HG02798 (cell line): Measurements from ENCODE around the gene TMEM178A.

Experiments
- ATAC-seq: cut with Tn5 transposase; IDR thresholded peaks from one replicate; pipeline ENCODE4 v1.9.1; 2021; ENCODE audit warnings: mild to moderate bottlenecking; ENCODE audit not compliant: unreplicated experiment, poor library complexity

Gene TMEM178A

GRCh38 chr2:39706945-39707344, 41.2 kb downstream of the TMEM178A start:
- ATAC-seq: no peak

- no peak for ATAC-seq
Measured at GRCh38 chr2:39708003-39708402, 42.3 kb downstream of the TMEM178A start.

DNA sequence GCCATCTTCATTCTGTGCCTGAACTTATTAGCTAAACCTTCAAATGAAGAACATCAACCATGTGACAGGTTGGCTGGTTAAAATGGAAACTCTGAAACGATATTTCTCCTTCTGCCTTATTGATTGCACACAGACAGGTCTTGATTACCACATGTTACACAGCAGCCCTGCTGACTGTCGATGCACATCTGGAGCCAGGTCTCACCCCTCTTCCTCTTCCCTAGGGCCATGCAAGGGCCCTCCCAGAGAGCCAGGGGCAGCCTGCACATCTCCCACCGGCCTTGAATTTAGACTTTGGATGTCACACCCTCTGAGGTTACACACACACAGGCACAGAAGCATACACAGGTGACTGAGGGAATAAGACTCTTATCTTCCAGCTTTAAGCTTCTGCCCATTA, 45.1 kb downstream of the TMEM178A start:
- no peak for ATAC-seq

- no peak for ATAC-seq
Measured at GRCh38 chr2:39712953-39713352, 47.2 kb downstream of the TMEM178A start.

DNA sequence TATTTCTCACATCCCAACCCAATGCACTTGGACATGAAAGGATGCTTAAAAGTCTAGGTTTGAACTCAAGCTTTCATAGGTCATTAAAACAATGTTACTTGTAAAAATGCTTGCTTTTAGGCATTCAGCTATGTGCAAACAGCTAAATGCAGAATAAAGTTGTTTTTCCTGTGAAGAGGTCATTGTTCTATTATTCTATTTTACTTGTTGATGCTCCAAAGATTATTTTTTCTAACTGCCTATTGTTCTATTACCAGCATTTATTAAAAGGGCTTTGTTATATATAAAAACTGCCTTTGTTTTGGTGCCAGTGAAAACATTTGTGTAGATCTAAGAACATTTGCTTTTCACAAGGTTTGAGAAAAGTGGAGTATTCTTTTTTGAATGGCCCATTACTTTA, 49.4 kb downstream of the TMEM178A start:
- ATAC-seq: no peak

- ATAC-seq: no peak
Measured at GRCh38 chr2:39715822-39716221, 50.1 kb downstream of the TMEM178A start.

DNA sequence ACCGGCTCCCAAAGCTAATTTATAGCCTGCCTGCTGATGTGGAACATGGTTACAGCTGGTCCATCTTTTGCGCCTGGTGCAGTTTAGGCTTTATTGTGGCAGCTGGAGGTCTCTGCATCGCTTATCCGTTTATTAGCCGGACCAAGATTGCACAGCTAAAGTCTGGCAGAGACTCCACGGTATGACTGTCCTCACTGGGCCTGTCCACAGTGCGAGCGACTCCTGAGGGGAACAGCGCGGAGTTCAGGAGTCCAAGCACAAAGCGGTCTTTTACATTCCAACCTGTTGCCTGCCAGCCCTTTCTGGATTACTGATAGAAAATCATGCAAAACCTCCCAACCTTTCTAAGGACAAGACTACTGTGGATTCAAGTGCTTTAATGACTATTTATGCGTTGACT, 51.4 kb downstream of the TMEM178A start:
- no peak for ATAC-seq

GRCh38 chr2:39718483-39718882, 52.8 kb downstream of the TMEM178A start:
- no peak for ATAC-seq

- no peak for ATAC-seq
Measured at GRCh38 chr2:39719317-39719716, 53.6 kb downstream of the TMEM178A start.

- no peak for ATAC-seq
Measured at GRCh38 chr2:39720970-39721369, 55.3 kb downstream of the TMEM178A start.

DNA sequence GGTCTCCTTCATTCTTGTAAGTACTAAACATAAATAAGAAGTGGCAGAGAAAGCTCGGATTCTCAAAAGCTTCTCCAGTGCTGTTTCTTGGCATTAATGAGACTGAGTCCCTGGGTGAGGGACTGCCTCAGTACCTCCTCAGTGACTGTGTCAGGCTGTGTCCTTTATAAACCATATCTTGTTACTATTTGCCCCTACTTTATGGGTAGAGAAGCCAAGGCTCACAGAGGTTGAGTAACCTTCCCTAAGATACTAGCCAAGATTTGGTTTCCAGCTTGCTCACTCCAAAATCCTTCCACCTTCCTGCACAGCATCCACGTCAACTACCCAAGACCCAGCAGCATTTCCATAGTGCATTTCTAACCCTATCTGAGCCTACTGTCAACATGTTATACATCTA, 57.8 kb downstream of the TMEM178A start:
- ATAC-seq: no peak

DNA sequence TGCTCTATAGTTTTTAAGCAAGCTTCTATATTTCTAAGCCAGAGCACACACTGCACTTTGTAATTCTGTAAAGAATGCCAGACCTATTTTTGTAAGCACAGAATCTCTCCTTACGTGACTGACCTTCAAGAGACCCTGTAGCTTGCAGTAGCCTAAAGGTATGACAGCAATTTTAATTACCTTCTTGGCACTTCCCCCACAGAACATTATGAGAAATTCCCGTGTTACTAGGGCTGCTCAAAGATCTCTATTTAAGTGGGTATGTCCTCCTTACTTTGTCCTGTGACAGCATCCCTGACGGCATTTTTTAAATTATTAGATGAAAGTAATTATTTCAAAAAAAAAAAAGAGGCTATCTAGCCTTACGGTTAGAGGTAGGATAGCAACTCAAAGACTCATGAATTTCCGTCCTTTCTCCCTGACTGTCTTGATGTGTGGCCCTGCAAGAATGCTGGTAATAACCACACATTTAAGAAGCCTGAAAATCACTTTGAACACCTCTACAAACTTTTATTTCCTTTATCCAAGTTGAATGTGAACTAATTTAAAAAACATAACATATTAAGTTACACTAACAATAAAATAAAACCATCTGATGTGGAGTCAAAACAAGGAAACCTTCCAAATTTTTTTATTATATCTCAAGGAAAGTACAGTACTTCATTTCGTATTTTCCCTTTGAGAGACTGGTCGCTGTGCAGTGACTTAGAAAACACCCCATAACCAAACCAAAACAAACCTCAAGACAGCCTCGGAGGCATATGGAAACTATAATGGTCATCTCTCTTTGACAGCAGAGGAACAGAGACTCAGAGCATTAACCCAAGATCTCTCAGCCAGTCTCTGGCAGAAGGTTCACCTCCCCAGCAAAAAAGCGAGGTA, 58.5 kb downstream of the TMEM178A start:
- peak; percentile 38 for ATAC-seq

DNA sequence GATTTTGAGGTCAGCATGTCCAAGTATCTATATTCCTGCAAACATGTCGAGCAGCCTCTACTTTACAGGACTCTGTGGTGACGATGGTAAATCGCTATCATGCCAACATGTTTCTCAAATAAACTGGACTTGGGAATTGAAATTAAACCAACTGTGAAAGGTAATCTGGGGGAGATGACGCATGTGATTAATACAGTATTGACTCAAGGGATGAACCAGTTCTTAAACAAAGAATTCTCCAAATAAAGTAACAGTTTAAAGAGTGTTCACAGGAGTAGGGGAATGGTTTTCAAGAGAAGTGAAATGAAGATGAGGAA, 59.1 kb downstream of the TMEM178A start:
- no peak for ATAC-seq

- ATAC-seq: no peak
Measured at GRCh38 chr2:39725401-39725800, 59.7 kb downstream of the TMEM178A start.

- peak; percentile 70 for ATAC-seq
Measured at GRCh38 chr2:39728085-39728484, 62.4 kb downstream of the TMEM178A start.

DNA sequence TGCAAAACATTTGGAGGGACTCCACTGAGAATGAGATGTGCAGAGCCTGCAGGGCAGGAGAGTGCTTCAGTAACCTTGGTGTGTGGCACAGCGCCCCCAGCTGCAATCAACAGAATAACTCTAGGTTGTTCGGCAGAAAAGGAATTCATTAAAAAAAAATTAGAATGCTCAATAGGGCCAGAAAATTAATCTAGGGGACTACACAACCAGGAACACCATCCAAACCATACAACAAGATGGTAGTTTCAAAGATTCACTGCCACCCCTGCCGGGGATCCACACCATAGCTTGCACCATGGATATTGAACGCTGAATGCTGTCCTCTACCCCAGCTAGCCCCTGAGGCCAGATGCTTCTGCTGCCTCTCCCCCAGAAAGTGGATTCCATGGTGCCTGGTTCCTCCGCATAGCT, 63.2 kb downstream of the TMEM178A start:
- no peak for ATAC-seq

- no peak for ATAC-seq
Measured at GRCh38 chr2:39730276-39730675, 64.6 kb downstream of the TMEM178A start.

- ATAC-seq: peak; percentile 45
Measured at GRCh38 chr2:39730685-39731302, 65.1 kb downstream of the TMEM178A start.

- ATAC-seq: no peak
Measured at GRCh38 chr2:39731546-39731945, 65.8 kb downstream of the TMEM178A start.

GRCh38 chr2:39732482-39732881, 66.8 kb downstream of the TMEM178A start:
- ATAC-seq: no peak

DNA sequence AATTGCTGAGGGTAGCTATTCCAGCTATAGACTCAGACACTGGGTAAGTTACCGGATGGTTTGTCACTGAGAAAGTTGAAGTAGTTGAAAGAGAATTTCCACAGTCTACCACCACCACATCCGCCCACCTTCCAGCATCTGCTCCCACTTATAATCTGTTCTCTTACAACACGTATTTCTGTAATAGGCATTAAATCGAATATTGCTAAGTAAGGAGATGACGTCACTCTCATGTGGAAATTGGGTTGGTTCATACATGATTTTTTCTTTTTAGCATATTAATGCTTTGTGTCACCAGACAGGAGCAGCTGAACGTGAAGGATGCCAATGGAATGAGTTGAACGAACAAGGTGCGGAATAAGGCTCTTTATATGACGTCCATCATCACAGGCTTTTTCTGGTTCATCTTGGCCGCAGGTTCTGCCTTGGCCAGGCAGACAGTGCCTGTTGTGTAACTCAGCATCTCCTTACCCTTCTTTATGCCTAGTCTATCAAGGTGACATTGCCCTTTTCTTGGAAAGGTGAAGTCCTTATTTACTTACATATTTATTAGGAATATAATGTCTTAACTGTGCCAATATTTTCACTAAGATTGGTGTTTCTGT, 67.5 kb downstream of the TMEM178A start:
- ATAC-seq: no peak

GRCh38 chr2:39734445-39734844, 68.7 kb downstream of the TMEM178A start:
- no peak for ATAC-seq
